SK-N-SH treated with all-trans-retinoic acid at 6 μM for 48 hours (cell line): ENCODE measurements around the gene SLC6A19.

Experiments used
- ATAC-seq: fragments of 200-7000 bp; cut with Tn5 transposase; 3 replicates; pipeline ENCODE4 v1.9.1; 2020; ENCODE audit warnings: mild to moderate bottlenecking, moderate library complexity
- BACH2 ChIP-seq: fragments of 250-450 bp; sonication (Bioruptor Pico); IDR thresholded peaks from 2 replicates; pipeline ENCODE4 v1.9.0; 2021; ENCODE audit warnings: mild to moderate bottlenecking, borderline replicate concordance
- CSDC2 ChIP-seq: fragments of 250-450 bp; sonication (Bioruptor Pico); IDR thresholded peaks from 2 replicates; pipeline ENCODE4 v1.5.0; 2020; ENCODE audit warnings: mild to moderate bottlenecking, moderate library complexity
- CSRNP3 ChIP-seq: fragments of 250-450 bp; sonication (Bioruptor Pico); IDR thresholded peaks from 2 replicates; pipeline ENCODE4 v1.5.1; 2021; ENCODE audit warnings: mild to moderate bottlenecking, moderate library complexity
- ESRRG ChIP-seq: fragments of 250-450 bp; sonication (Bioruptor Pico); IDR thresholded peaks from 2 replicates; pipeline ENCODE4 v1.6.1; 2021; ENCODE audit warnings: mild to moderate bottlenecking
- GLIS3 ChIP-seq: fragments of 250-450 bp; sonication (Bioruptor Pico); IDR thresholded peaks from 2 replicates; pipeline ENCODE4 v1.5.0; 2020; ENCODE audit warnings: mild to moderate bottlenecking, moderate library complexity
- ISL1 ChIP-seq: fragments of 250-450 bp; sonication (Bioruptor Pico); IDR thresholded peaks from 2 replicates; pipeline ENCODE4 v2.1.2; 2022; ENCODE audit warnings: mild to moderate bottlenecking, moderate library complexity
- OSR1 ChIP-seq: fragments of 250-450 bp; sonication (Bioruptor Pico); IDR thresholded peaks from 2 replicates; pipeline ENCODE4 v1.8.0; 2022; ENCODE audit warnings: moderate library complexity, mild to moderate bottlenecking, inconsistent platforms
- PATZ1 ChIP-seq: fragments of 250-450 bp; sonication (Bioruptor Pico); IDR thresholded peaks from 2 replicates; pipeline ENCODE4 v1.8.0; 2020; ENCODE audit warnings: mild to moderate bottlenecking, moderate library complexity, borderline replicate concordance
- PPARA ChIP-seq: fragments of 250-450 bp; sonication (Bioruptor Pico); IDR thresholded peaks from 2 replicates; pipeline ENCODE4 v1.5.0; 2020; ENCODE audit warnings: mild to moderate bottlenecking, borderline replicate concordance
- RARB ChIP-seq: fragments of 250-450 bp; sonication (Bioruptor Pico); IDR thresholded peaks from 2 replicates; pipeline ENCODE4 v1.8.0; 2021; ENCODE audit warnings: mild to moderate bottlenecking, moderate library complexity
- SNAI2 ChIP-seq: fragments of 250-450 bp; sonication (Bioruptor Pico); IDR thresholded peaks from 2 replicates; pipeline ENCODE4 v1.5.0; 2020; ENCODE audit warnings: mild to moderate bottlenecking, moderate library complexity
- TOX ChIP-seq: fragments of 250-450 bp; sonication (Bioruptor Pico); IDR thresholded peaks from 2 replicates; pipeline ENCODE4 v1.8.0; 2021; ENCODE audit warnings: mild to moderate bottlenecking, moderate library complexity, borderline replicate concordance
- ZC3H10 ChIP-seq: fragments of 250-450 bp; sonication (Bioruptor Pico); IDR thresholded peaks from 2 replicates; pipeline ENCODE4 v1.5.1; 2021; ENCODE audit warnings: mild to moderate bottlenecking, moderate library complexity
- ZFP3 ChIP-seq: fragments of 250-450 bp; sonication (Bioruptor Pico); IDR thresholded peaks from 2 replicates; pipeline ENCODE4 v1.5.0; 2020; ENCODE audit warnings: mild to moderate bottlenecking, moderate library complexity
- ZFP30 ChIP-seq: fragments of 450-650 bp; formaldehyde crosslinking; IDR thresholded peaks from 2 replicates; pipeline ENCODE4 v1.5.0; 2022; ENCODE audit warnings: mild to moderate bottlenecking, moderate library complexity
- ZNF565 ChIP-seq: fragments of 450-650 bp; formaldehyde crosslinking; conservative IDR thresholded peaks from 2 replicates; pipeline ENCODE4 v1.5.0; 2020; ENCODE audit warnings: low read depth, mild to moderate bottlenecking, moderate library complexity
- ZNF70 ChIP-seq: fragments of 450-650 bp; formaldehyde crosslinking; IDR thresholded peaks from 2 replicates; pipeline ENCODE4 v1.5.0; 2020; ENCODE audit warnings: mild to moderate bottlenecking, moderate library complexity
- ZNF8 ChIP-seq: fragments of 450-650 bp; formaldehyde crosslinking; IDR thresholded peaks from 2 replicates; pipeline ENCODE4 v1.5.0; 2020; ENCODE audit warnings: mild to moderate bottlenecking, moderate library complexity
- TF ChIP-seq, protein P1 (sequence below): fragments of 250-450 bp; sonication (Bioruptor Pico); IDR thresholded peaks from 2 replicates; pipeline ENCODE4 v1.8.0; 2021; ENCODE audit warnings: low read depth, mild to moderate bottlenecking, moderate library complexity, borderline replicate concordance
- TF ChIP-seq, protein P2 (sequence below): fragments of 250-450 bp; sonication (Bioruptor Pico); IDR thresholded peaks from 2 replicates; pipeline ENCODE4 v1.5.1; 2020; ENCODE audit warnings: low read depth, mild to moderate bottlenecking, moderate library complexity
- TF ChIP-seq, protein P3 (sequence below): fragments of 250-450 bp; sonication (Bioruptor Pico); IDR thresholded peaks from 2 replicates; pipeline ENCODE4 v1.5.0; 2020; ENCODE audit warnings: mild to moderate bottlenecking, moderate library complexity

The SLC6A19 gene

GRCh38 chr5:1175015-1175414 is 26.4 kb upstream of the SLC6A19 start:
- TF ChIP-seq, protein P1, sequence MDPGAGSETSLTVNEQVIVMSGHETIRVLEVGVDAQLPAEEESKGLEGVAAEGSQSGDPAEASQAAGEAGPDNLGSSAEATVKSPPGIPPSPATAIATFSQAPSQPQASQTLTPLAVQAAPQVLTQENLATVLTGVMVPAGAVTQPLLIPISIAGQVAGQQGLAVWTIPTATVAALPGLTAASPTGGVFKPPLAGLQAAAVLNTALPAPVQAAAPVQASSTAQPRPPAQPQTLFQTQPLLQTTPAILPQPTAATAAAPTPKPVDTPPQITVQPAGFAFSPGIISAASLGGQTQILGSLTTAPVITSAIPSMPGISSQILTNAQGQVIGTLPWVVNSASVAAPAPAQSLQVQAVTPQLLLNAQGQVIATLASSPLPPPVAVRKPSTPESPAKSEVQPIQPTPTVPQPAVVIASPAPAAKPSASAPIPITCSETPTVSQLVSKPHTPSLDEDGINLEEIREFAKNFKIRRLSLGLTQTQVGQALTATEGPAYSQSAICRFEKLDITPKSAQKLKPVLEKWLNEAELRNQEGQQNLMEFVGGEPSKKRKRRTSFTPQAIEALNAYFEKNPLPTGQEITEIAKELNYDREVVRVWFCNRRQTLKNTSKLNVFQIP (CRISPR knock-in tag): no peak
- TF ChIP-seq CSRNP3 (CRISPR knock-in tag) (no peak), RARB (CRISPR knock-in tag) (no peak), PPARA (CRISPR knock-in tag) (no peak), ISL1 (no peak), ESRRG (CRISPR knock-in tag) (no peak), GLIS3 (no peak), ZFP3 (CRISPR knock-in tag) (no peak), PATZ1 (CRISPR knock-in tag) (no peak), ZC3H10 (CRISPR knock-in tag) (no peak), ZNF565 (CRISPR knock-in tag) (no peak), ZNF8 (CRISPR knock-in tag) (no peak), OSR1 (CRISPR knock-in tag) (no peak), TOX (CRISPR knock-in tag) (no peak)
- TF ChIP-seq, protein P2, sequence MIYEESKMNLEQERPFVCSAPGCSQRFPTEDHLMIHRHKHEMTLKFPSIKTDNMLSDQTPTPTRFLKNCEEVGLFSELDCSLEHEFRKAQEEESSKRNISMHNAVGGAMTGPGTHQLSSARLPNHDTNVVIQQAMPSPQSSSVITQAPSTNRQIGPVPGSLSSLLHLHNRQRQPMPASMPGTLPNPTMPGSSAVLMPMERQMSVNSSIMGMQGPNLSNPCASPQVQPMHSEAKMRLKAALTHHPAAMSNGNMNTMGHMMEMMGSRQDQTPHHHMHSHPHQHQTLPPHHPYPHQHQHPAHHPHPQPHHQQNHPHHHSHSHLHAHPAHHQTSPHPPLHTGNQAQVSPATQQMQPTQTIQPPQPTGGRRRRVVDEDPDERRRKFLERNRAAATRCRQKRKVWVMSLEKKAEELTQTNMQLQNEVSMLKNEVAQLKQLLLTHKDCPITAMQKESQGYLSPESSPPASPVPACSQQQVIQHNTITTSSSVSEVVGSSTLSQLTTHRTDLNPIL (CRISPR knock-in tag): no peak
- no peak for ATAC-seq

DNA sequence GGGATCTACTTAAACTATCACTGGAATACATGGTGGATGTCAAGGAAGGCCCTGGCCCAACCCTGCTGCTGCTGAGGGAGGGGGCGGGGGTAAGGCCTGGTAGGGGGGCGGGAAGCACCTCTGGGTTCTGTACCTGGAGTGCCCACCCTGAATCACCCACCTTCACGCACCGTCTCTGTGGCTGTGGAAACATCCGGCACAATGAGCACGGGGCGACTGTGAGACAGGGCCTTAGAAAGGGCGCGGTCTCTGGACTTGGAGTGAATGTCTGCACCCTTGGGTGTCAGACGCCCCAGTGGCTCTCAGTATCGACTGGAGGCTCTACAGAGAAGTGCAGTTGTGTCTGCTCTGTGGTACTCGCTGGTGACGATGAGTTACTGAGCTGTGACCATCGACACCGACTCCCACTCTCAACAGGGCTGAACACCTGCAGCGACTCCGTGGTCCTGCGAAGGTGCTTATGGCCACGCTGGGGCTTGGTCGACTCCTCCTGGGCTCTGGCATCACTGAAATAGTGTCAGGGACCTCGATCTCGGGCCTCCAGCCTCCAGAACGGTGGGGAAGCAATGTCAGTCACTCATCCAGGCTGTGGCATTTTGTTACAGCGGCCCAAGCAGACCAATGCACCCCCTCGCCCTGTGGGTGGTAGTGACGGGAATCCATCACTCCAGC is 25.5 kb upstream of the SLC6A19 start:
- TF ChIP-seq SNAI2 (CRISPR knock-in tag) (no peak), RARB (CRISPR knock-in tag) (no peak), ZNF70 (CRISPR knock-in tag) (no peak), PPARA (CRISPR knock-in tag) (no peak), ZNF8 (CRISPR knock-in tag) (no peak), CSDC2 (CRISPR knock-in tag) (no peak), BACH2 (no peak), ZFP30 (CRISPR knock-in tag) (no peak), ZFP3 (CRISPR knock-in tag) (no peak), CSRNP3 (CRISPR knock-in tag) (no peak), TOX (CRISPR knock-in tag) (no peak), GLIS3 (no peak)
- TF ChIP-seq, protein P3, sequence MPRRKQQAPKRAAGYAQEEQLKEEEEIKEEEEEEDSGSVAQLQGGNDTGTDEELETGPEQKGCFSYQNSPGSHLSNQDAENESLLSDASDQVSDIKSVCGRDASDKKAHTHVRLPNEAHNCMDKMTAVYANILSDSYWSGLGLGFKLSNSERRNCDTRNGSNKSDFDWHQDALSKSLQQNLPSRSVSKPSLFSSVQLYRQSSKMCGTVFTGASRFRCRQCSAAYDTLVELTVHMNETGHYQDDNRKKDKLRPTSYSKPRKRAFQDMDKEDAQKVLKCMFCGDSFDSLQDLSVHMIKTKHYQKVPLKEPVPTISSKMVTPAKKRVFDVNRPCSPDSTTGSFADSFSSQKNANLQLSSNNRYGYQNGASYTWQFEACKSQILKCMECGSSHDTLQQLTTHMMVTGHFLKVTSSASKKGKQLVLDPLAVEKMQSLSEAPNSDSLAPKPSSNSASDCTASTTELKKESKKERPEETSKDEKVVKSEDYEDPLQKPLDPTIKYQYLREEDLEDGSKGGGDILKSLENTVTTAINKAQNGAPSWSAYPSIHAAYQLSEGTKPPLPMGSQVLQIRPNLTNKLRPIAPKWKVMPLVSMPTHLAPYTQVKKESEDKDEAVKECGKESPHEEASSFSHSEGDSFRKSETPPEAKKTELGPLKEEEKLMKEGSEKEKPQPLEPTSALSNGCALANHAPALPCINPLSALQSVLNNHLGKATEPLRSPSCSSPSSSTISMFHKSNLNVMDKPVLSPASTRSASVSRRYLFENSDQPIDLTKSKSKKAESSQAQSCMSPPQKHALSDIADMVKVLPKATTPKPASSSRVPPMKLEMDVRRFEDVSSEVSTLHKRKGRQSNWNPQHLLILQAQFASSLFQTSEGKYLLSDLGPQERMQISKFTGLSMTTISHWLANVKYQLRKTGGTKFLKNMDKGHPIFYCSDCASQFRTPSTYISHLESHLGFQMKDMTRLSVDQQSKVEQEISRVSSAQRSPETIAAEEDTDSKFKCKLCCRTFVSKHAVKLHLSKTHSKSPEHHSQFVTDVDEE (CRISPR knock-in tag): no peak
- TF ChIP-seq, protein P2 (CRISPR knock-in tag): no peak
- ATAC-seq: no peak
